SK-N-SH treated with all-trans-retinoic acid at 6 μM for 48 hours (cell line): ENCODE results near the gene WAC.

ENCODE experiments used
- ATAC-seq: fragments of 200-7000 bp; cut with Tn5 transposase; 3 replicates; pipeline ENCODE4 v1.9.1; 2020; ENCODE audit warnings: mild to moderate bottlenecking, moderate library complexity
- ARNTL ChIP-seq: fragments of 450-650 bp; formaldehyde crosslinking; IDR thresholded peaks from 2 replicates; pipeline ENCODE4 v1.5.0; 2020; ENCODE audit warnings: low read depth, mild to moderate bottlenecking, moderate library complexity, borderline replicate concordance
- CREB5 ChIP-seq: fragments of 250-450 bp; sonication (Bioruptor Pico); IDR thresholded peaks from 2 replicates; pipeline ENCODE4 v1.5.1; 2020; ENCODE audit warnings: low read depth, mild to moderate bottlenecking, moderate library complexity
- CSDC2 ChIP-seq: fragments of 250-450 bp; sonication (Bioruptor Pico); IDR thresholded peaks from 2 replicates; pipeline ENCODE4 v1.5.0; 2020; ENCODE audit warnings: mild to moderate bottlenecking, moderate library complexity
- CSRNP3 ChIP-seq: fragments of 250-450 bp; sonication (Bioruptor Pico); IDR thresholded peaks from 2 replicates; pipeline ENCODE4 v1.5.1; 2021; ENCODE audit warnings: mild to moderate bottlenecking, moderate library complexity
- ESRRG ChIP-seq: fragments of 250-450 bp; sonication (Bioruptor Pico); IDR thresholded peaks from 2 replicates; pipeline ENCODE4 v1.6.1; 2021; ENCODE audit warnings: mild to moderate bottlenecking
- GLIS3 ChIP-seq: fragments of 250-450 bp; sonication (Bioruptor Pico); IDR thresholded peaks from 2 replicates; pipeline ENCODE4 v1.5.0; 2020; ENCODE audit warnings: mild to moderate bottlenecking, moderate library complexity
- ISL1 ChIP-seq: fragments of 250-450 bp; sonication (Bioruptor Pico); IDR thresholded peaks from 2 replicates; pipeline ENCODE4 v2.1.2; 2022; ENCODE audit warnings: mild to moderate bottlenecking, moderate library complexity
- OSR1 ChIP-seq: fragments of 250-450 bp; sonication (Bioruptor Pico); IDR thresholded peaks from 2 replicates; pipeline ENCODE4 v1.8.0; 2022; ENCODE audit warnings: moderate library complexity, mild to moderate bottlenecking, inconsistent platforms
- PATZ1 ChIP-seq: fragments of 250-450 bp; sonication (Bioruptor Pico); IDR thresholded peaks from 2 replicates; pipeline ENCODE4 v1.8.0; 2020; ENCODE audit warnings: mild to moderate bottlenecking, moderate library complexity, borderline replicate concordance
- POU6F1 ChIP-seq: fragments of 250-450 bp; sonication (Bioruptor Pico); IDR thresholded peaks from 2 replicates; pipeline ENCODE4 v1.8.0; 2021; ENCODE audit warnings: low read depth, mild to moderate bottlenecking, moderate library complexity, borderline replicate concordance
- PPARA ChIP-seq: fragments of 250-450 bp; sonication (Bioruptor Pico); IDR thresholded peaks from 2 replicates; pipeline ENCODE4 v1.5.0; 2020; ENCODE audit warnings: mild to moderate bottlenecking, borderline replicate concordance
- RARB ChIP-seq: fragments of 250-450 bp; sonication (Bioruptor Pico); IDR thresholded peaks from 2 replicates; pipeline ENCODE4 v1.8.0; 2021; ENCODE audit warnings: mild to moderate bottlenecking, moderate library complexity
- SNAI2 ChIP-seq: fragments of 250-450 bp; sonication (Bioruptor Pico); IDR thresholded peaks from 2 replicates; pipeline ENCODE4 v1.5.0; 2020; ENCODE audit warnings: mild to moderate bottlenecking, moderate library complexity
- TCF4 ChIP-seq: fragments of 250-450 bp; sonication (Bioruptor Pico); IDR thresholded peaks from 2 replicates; pipeline ENCODE4 v1.8.0; 2021; ENCODE audit warnings: mild to moderate bottlenecking, moderate library complexity, borderline replicate concordance
- TOX ChIP-seq: fragments of 250-450 bp; sonication (Bioruptor Pico); IDR thresholded peaks from 2 replicates; pipeline ENCODE4 v1.8.0; 2021; ENCODE audit warnings: mild to moderate bottlenecking, moderate library complexity, borderline replicate concordance
- ZC3H10 ChIP-seq: fragments of 250-450 bp; sonication (Bioruptor Pico); IDR thresholded peaks from 2 replicates; pipeline ENCODE4 v1.5.1; 2021; ENCODE audit warnings: mild to moderate bottlenecking, moderate library complexity
- ZFP3 ChIP-seq: fragments of 250-450 bp; sonication (Bioruptor Pico); IDR thresholded peaks from 2 replicates; pipeline ENCODE4 v1.5.0; 2020; ENCODE audit warnings: mild to moderate bottlenecking, moderate library complexity
- ZFP30 ChIP-seq: fragments of 450-650 bp; formaldehyde crosslinking; IDR thresholded peaks from 2 replicates; pipeline ENCODE4 v1.5.0; 2022; ENCODE audit warnings: mild to moderate bottlenecking, moderate library complexity
- ZNF565 ChIP-seq: fragments of 450-650 bp; formaldehyde crosslinking; conservative IDR thresholded peaks from 2 replicates; pipeline ENCODE4 v1.5.0; 2020; ENCODE audit warnings: low read depth, mild to moderate bottlenecking, moderate library complexity
- ZNF70 ChIP-seq: fragments of 450-650 bp; formaldehyde crosslinking; IDR thresholded peaks from 2 replicates; pipeline ENCODE4 v1.5.0; 2020; ENCODE audit warnings: mild to moderate bottlenecking, moderate library complexity

WAC gene

GRCh38 chr10:28533571-28534304 lies 820 bp downstream of the WAC start:
- TF ChIP-seq ZFP3 (CRISPR knock-in tag) (no peak), PATZ1 (peak; percentile 50; the same call in 1 of the 2 replicates)
- ATAC-seq, result peak; percentile 30

DNA sequence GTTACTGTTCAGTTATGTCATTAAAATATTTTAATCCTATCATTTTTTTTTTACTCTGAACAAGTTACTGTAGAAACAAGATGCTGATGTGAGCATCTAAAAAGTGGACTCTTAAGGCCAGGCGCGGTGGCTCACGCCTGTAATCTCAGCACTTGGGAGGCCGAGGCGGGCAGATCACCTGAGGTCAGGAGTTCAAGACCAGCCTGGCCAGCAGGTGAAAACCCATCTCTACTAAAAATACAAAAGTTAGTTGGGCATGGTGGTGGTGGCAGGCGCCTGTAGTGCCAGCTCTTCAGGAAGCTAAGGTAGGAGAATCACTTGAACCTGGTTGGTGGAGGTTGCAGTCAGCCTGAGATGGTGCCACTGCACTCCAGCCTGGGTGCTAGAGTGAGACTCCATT lies 2.9 kb downstream of the WAC start:
- TF ChIP-seq ZNF70 (CRISPR knock-in tag) (no peak), ZFP3 (CRISPR knock-in tag) (no peak), ZC3H10 (no peak), PATZ1 (no peak), TOX (CRISPR knock-in tag) (no peak), ARNTL (CRISPR knock-in tag) (no peak), ZNF565 (CRISPR knock-in tag) (no peak), CREB5 (CRISPR knock-in tag) (no peak), OSR1 (no peak), PPARA (CRISPR knock-in tag) (no peak), POU6F1 (CRISPR knock-in tag) (no peak), TCF4 (CRISPR knock-in tag) (no peak), GLIS3 (CRISPR knock-in tag) (no peak), CSRNP3 (CRISPR knock-in tag) (no peak)
- no peak for ATAC-seq

DNA sequence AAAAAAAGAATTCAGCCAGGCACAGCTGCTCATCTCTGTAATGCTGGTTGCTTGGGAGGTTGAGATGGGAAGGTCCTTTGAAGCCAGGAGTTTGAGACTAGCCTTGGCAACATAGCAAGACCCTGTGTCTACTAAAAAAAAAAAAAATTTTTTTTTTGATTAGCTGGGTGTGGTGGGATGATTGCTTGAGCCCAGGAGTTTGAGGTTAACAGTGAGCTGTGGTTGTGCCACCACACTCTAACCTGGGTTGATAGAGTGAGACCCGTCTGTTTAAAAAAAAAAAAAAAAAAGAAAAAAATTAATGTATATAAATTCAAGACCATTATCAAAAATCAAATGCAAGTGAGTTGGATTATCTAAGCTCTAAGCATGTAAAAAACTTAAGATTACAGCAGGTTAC lies 5.7 kb downstream of the WAC start:
- no peak for TF ChIP-seq ZFP3 (CRISPR knock-in tag)
- TF ChIP-seq SNAI2 (CRISPR knock-in tag), result no peak
- no peak for TF ChIP-seq ESRRG (CRISPR knock-in tag)
- no peak for TF ChIP-seq TOX (CRISPR knock-in tag)
- TF ChIP-seq ZNF70 (CRISPR knock-in tag), result no peak
- no peak for TF ChIP-seq POU6F1 (CRISPR knock-in tag)
- TF ChIP-seq OSR1, result no peak
- TF ChIP-seq CSRNP3 (CRISPR knock-in tag), result no peak
- no peak for TF ChIP-seq CREB5 (CRISPR knock-in tag)
- no peak for TF ChIP-seq RARB
- TF ChIP-seq CSDC2 (CRISPR knock-in tag), result no peak
- TF ChIP-seq PPARA (CRISPR knock-in tag), result no peak
- TF ChIP-seq TCF4 (CRISPR knock-in tag), result no peak
- TF ChIP-seq ZFP30 (CRISPR knock-in tag), result no peak
- no peak for TF ChIP-seq GLIS3 (CRISPR knock-in tag)
- no peak for TF ChIP-seq ZC3H10
- no peak for TF ChIP-seq ISL1 (CRISPR knock-in tag)
- no peak for ATAC-seq
